GM19239 (cell line): ENCODE measurements around the gene ADAMTS20.

Experiments used
- DNase-seq: peaks from one replicate; pipeline ENCODE4 v3.0.0; 2011; ENCODE audit warnings: low spot score; ENCODE audit not compliant: insufficient read length
- FAIRE-seq: peaks from 2 replicates; lab custom pipeline; 2011; peaks lifted over from hg19 to GRCh38; lab: Jason Lieb, UNC

The ADAMTS20 gene

DNA sequence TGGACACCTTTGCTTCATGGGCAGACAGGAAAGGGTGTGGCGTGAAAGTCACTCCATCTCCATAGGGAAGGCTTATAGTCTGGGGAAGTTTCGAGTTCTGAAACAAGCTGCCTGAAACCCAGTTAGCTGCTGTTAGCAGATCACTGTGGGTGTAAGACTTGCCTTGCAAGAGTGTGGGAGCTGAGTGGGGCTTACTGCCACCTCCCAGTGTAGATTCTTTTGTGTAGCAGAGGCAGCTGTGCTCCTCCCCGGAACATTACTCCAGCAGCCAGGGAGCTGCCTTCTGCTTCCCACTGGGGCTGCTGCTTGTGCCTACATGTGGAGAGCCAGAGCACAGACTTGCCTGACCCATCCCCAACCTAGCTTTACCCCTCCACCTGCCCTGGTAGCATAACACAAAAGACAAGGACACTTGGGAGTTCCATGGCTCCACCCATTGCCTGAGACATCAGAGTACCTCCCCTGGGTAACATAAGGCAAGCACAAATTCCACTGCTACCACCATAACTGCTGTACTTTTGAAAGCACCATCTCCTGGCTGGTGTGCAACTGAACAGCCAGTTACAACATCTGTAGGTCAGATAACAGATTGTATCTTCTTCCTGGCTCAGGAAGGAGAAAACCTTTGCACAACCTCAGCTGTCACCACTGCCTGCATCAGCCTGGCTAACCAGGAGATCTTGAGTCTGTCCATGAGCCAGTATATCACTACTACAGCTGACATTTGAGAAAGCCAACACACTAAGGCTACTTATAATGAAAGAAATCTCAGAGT lies 69.5 kb downstream of the ADAMTS20 start:
- FAIRE-seq: no peak

DNA sequence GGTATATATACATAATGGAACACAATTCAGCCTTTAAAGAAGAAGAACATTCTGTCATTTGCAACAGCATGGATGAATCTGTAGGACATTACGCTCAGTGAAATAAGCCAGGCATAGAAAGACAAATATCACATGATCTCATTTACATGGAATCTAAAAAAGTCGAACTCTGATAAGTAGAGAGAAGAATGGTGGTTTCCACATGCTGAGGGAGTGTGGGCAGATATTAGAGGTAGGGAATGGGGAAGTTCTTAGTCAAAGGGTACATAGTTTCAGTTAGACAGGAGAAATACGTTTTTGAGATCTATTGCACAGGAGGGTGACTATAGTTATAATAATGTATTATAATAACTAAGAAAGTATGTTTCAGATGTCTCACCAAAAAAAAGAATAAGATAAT lies 71.4 kb downstream of the ADAMTS20 start:
- no peak for DNase-seq
- no peak for FAIRE-seq

More for the DNA sequence above, 69.5 kb downstream of the ADAMTS20 start:
- no peak for DNase-seq

DNA sequence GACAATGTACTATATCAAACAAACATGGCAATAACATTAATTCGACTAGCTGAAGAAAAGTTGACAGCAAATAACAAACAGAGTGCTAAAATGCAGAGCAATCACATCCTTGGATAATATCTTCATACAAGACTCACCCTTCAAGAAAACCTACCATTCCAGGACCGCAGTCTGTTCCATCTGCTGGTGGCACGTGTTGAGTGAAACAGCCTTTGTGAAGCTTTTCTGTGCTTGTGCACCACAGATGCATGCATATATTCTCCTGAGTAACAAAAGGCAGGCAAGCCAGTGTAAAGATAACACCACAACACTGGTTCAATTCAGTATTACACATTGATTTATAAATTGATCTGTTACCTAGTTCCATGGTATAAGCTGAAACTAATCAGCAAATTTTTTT lies 89.3 kb downstream of the ADAMTS20 start:
- FAIRE-seq: no peak
- DNase-seq: no peak

DNA sequence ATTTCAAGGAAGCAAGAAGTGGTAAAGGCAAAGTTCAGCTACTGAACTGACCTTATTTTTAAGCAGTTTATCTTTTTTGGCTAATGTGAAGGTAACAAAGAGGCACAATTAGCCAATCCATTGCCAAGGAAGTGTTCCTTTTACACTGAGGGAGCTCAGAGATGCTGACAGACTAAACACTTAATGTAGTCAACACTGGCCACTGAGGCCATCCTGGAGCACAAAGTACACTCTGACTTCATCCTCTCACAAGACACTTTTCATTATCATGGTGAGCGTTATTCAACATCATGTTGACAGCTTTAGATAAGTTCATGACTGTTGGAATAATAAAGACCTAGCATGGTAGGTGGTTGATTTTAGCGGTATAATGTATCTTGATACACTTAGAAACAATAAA lies 89.9 kb downstream of the ADAMTS20 start:
- FAIRE-seq: no peak

DNA sequence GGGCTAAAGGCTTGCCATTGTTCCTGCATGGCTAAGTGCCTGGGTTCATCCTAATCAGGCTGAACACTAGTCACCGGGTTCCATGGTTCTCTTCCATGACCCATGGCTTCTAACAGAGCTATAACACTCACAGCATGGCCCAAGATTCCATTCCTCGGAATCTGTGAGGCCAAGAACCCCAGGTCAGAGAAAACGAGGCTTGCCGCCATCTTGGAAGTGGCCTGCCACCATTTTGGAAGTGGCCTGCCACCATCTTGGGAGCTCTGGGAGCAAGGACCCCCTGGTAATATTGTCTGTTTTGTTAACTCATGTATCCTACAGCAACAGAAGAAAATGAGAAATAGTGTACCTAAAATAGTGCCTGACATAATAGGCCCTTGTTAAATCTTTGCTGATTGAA lies 92.7 kb downstream of the ADAMTS20 start:
- FAIRE-seq (no peak), DNase-seq (no peak)

More for the DNA sequence above, 89.9 kb downstream of the ADAMTS20 start:
- no peak for DNase-seq

DNA sequence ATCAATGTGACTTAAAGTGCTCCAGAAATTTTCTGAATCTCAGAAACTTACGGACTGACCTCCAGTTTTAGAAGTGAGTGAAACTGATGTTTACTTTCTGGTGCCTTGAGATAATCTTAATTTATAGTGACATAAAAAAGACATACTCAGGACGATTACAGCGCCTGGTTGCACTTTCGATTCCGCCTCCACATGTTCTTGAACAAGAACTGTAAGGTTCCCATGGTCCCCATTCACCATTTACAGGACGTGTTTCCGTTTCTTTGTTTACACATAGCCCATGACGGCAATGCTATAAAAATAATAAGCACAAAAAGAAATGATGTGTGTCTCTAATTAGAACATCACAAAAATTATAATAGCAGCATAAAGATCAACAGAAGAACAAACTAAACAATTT lies 98.2 kb downstream of the ADAMTS20 start:
- DNase-seq (no peak), FAIRE-seq (no peak)

DNA sequence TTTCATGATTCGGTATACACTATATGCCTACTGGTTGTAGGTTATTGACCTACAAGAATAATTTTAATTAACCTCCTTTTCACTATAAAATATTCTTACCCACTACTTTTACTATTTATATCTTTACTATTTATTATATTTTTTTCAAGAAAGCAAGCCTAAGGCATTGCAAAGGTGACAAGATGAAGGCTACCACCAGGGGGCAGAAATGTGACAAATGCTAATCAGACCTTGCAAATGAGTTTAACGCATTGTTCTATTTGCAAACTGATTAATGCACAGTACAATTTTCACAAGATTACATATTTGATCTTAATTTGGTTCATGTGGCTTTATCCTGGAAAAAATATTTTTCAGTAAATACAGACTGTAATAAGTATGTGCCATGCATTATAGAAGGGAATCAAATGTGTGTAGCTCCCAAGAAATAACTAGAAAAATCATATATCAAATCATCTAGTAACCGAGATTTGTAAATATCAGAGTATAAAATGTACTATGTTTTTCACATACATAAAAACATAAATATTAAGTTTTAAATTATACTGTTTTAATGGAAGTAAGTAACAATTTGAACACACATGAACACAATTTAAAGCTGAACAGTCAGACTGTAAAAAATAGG lies 107.0 kb downstream of the ADAMTS20 start:
- peak; percentile 2 for DNase-seq
- peak; percentile 37 for FAIRE-seq

DNA sequence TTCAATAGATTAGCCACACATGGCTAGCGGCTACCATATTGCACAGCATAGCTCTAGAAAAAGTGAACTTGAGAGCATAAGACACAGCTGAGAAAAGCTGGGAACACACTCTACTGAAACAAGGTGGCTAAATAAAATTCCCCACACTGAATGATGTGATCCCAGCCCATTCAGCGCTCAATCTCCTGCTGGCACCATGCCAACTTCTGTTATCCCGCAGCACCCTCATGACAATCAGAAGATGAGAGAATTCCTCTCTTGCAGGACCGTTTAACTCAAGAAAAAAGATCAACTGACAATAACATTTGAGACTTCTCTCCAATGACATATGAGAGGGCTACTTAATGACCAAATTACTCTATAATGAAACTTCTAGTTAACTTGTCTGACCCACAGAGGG lies 115.4 kb downstream of the ADAMTS20 start:
- DNase-seq (no peak), FAIRE-seq (no peak)

DNA sequence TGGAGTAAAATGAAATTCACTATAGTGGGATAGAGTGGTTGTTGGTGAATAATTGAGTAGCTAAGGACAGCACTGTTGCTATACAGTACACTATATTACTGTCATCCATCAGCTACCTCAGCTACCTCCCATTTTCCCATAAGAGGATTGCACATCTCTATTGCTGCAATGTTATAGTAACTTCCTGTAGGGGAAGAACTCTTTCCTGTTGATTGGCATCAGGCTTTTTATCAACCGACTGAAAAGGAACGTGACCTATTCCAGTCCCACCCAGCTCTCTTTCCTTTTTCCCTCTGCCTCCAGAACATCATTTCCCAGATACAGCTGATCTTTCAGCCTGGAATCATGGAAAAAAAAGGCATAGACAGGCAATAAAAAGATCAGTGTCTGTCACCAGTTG lies 117.4 kb downstream of the ADAMTS20 start:
- DNase-seq: no peak
- FAIRE-seq: no peak

DNA sequence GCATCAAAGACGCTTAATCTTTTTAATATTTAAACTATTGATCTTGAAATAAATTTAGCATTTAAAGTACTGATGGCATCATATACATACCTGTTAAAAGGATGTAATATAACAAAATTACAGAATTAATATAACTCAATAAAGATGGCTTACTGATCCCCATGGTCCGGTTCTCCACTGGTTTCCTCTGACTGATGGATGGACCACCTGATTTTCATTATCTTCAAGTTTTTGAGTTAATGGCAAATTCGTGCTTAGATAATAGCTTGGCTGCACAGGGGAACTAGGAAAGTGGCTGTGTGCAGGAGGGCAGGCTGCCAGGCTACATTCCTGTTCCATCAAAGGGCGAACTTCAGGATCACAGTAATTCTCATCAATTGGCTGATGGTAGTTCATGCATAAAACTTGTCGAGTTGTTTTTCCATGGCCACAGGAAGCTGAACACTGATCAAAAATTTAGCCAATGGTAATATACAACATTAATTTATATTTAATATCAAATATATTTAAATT lies 123.9 kb downstream of the ADAMTS20 start:
- DNase-seq (no peak), FAIRE-seq (no peak)

DNA sequence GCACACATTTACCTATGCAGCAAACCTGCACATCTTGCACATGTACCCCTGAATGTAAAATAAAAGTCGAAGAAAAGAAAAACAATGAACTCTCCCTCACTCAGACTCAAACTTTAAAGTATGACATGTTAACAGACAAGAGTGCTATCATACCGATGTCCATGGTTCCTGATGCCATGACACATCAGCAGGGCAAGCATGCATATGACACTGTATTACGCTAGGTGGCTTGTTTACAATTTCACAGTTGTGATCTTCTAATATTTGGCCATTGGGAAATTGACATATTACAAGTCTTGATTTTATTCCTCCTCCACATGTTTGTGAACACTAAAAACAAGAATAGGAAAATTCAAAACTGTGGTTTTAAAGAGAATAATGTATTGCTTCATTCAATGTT lies 126.6 kb downstream of the ADAMTS20 start:
- FAIRE-seq: no peak
- no peak for DNase-seq

DNA sequence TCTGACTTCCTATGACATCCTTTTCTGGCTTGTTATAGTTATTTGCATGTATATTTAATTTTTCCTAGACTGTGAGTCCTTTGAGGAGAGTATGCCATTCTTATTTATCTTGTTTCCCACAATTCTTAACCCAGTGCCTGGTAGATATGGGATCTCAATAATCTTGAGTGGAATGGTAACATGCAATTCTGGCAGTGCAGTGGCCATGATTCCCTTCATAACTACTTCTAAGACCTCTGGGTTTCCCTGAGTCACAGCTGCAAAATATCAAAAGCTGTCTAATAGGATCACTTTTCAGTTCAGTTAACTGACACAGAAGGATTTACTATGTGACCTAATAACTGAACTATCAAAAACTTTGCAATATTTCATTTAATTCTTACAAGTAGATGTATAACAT lies 135.0 kb downstream of the ADAMTS20 start:
- no peak for FAIRE-seq
- no peak for DNase-seq

DNA sequence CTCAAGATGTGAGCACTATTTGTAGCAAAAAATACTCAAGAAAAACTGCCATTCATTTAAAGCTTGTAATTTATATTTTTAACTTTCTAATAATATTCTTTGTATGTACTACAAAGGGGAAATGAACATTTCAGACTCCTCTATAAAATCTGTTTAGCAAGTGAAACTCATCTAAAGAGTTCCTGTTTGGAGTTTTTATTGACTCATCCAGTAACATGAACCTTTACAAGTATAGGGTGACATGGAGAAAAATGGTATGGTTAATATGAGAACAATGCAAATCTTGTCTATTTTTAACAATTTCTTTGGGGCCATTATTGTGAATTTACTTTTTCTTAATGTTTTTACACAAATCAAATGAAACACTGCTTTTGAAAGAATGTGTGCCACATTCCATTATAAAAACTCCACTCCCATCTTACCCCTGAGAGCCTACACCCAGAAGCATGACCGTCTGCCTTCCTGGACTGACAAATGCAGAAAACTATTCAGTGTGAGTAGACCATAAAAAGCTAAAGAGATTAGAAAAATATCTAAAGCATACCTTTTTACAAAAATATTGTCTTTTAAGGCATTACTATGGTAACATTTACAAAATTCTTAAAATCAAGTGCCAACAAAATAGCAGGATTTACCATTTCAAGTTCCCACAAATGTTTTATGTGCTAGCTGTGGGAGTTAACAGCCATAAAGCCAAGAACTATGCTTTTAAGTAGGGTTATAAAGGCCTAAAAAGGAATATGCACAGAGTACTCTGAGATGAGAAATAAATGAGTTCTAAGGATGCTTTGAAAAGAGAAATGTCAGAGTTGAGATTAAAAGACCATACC lies 144.0 kb downstream of the ADAMTS20 start:
- DNase-seq (no peak), FAIRE-seq (peak; percentile 57)

DNA sequence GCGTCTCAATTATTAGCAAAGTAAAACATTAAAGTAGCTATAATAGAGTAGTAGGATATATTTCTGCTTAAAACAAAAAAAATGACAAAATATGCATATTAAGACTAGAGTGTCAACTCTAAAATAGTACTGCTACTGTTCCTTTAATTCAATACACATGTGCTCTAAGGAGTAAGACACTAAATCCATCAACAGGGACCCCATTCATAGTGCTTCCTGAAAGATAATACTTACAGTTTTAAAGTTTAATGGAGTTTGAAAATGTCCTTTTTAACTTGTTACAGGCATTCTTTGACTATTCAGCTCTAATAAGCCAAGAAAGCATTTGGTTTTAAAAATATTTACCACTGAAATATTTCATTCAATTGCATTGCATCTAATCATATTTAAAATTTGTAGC lies 145.2 kb downstream of the ADAMTS20 start:
- FAIRE-seq (no peak), DNase-seq (no peak)

DNA sequence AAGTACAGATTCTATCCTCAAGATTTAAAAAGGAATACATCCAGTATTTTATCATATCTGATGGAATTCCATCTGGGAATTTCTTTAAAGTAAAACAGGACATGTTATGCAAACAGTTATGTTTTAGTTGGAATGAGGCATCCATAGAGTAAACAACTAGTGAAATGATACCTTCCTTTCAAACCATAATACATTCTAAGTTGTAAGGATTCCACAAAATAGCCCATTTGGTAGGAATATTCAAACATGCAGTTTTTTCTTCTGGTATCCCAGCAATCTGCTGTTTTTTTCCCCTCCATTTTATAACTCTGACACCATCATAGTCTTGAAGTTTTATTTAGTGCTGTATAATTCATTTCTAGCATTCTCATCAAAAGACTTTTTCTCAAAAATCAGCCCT lies 149.6 kb downstream of the ADAMTS20 start:
- FAIRE-seq (no peak), DNase-seq (no peak)

DNA sequence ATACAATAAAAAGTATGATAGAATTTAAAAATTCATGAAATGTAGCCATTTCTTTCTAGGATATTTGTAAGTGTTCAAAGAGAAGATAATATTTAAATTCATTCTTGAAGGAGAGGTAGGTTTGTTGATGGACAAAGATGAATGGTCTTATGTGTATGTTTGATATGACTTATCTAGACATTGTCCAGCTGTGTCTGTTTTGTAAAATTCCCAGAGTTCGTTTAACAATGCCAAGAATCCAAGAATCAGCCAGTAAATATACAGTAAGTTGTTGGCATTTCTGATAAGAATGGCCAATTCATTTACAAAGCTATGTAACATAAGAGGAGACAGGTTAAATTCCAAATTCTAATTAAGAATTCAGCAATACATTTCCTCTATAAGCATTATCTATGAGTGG lies 150.9 kb downstream of the ADAMTS20 start:
- DNase-seq (no peak), FAIRE-seq (no peak)

DNA sequence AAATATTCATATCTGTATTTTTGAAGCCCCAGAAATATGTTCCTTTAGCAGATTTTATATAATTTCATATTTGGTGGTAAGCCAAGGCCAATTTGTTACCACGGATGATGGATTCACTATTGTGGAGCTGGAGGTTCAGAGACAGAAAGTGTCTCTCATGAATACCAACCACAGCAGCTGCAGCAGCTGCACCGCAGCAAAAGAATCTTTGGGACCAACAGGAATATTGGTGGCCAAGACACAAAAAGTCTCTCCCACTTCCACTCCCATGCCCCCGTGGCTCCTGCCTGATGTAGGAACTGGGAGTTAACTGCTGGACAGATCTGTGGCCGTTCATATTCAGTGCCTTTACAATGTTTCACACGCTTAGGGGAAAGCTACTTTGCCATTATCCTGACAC lies 155.3 kb downstream of the ADAMTS20 start:
- FAIRE-seq: no peak
- no peak for DNase-seq

DNA sequence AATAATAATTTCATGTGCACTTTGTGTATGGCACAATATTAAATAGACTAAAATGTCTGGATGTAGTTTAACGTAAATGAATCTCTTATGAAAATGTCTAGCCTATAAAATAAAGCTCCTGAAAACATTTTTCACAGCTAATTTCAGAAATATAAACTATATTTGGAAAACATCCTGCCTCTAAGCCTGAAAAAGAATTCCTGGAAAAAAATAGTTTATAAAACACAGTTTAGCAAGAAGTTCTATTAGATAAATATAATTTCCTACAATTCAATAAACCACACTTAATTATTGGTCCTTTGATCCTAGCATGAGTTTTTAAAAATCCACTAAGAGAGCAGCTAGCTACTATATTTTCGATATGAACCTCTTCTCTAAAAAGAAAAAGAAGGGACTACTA lies 159.9 kb downstream of the ADAMTS20 start:
- DNase-seq (no peak), FAIRE-seq (no peak)

DNA sequence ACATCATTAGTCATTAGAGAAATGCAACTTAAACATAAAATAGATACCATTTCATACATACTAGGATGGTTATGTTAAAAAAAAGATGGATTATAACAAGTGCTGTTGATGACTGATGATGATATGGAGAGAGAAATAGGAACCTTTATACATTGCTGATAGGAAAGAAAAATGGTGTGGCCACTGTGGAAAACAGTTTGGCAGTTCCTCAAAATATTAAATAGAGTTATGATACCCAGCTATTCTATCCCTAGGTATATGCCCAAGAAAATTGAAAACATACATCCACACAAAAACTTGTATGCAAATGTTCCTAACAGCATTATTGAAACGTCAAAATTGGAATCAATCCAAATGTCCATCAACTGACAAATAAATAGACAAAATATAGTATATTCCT lies 170.1 kb downstream of the ADAMTS20 start:
- no peak for DNase-seq
- FAIRE-seq: no peak

DNA sequence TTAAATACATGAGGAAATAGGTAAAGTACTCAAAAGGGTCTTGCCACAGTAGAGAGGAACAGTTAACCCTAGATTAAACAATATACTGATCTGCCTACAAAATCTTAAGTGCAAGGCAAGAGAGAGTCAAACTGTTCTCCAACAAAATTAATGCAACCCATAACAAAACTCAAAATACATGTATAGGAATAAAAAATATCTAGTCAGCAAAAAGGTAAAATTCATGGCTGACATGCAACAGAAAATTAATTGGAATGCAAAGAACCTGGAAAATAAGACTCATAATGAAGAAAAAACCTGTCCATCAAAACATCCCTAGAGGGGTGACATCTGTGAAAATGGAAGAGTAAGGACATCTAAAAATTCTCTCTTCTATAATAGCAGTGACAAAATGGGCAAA lies 173.6 kb downstream of the ADAMTS20 start:
- no peak for FAIRE-seq

DNA sequence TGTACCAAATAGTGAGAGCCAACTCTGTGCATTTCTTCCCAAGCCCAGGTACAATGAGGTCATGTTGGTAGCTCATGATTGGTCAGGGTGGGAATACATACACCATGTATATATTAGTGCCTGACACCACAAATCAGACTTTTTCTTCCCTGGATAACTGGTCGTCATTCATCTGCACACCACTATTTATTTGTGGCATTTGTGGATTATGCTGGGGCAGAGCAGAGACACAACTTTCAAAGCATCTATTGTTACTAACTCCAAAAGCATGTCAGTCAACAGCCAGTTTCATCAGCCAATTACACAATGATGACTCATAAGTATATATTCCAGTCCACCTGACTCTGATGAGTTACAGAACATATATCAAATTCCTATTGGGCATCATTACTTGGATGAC lies 181.7 kb downstream of the ADAMTS20 start:
- DNase-seq: no peak
- FAIRE-seq: no peak

More for the DNA sequence above, 173.6 kb downstream of the ADAMTS20 start:
- DNase-seq: no peak
